ENCODE results near the gene SPPL2B.

DNA sequence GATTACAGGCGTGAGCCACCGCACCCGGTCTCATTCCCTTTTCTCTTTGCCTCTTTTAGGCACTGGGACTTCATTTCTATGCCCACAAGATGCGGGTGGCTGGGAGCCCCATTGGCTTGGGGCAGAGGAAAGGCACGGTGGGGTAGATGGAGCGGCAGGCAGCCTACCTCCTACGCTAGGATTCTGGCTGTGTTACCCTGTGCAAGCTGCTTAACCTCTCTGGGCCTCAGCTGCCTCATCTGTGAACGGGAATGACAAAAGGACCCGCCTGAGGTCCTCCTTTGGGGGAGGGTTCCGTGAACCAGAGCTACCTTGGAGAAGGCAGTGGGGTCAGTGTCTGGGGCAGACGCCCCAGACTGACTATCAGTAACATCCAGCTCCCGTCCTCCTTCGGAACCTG is 11.2 kb upstream of the SPPL2B start:
- TF ChIP-seq EWSR1 (IDR thresholded peaks at IDR 0.05; ENCODE audit: borderline replicate concordance, low read depth, partially characterized antibody) (no peak), TCF7 (IDR thresholded peaks at IDR 0.05; ENCODE audit: borderline replicate concordance) (no peak), GATAD2A (IDR thresholded peaks at IDR 0.05) (no peak), POLR2A (conservative IDR thresholded peaks at IDR 0.05) (no peak), FOXK2 (conservative IDR thresholded peaks at IDR 0.05 in 1 of 2, IDR thresholded peaks at IDR 0.05 in 1 of 2; ENCODE audit: low read depth in 2 of 2) (no peak)
- TF ChIP-seq, protein P1, sequence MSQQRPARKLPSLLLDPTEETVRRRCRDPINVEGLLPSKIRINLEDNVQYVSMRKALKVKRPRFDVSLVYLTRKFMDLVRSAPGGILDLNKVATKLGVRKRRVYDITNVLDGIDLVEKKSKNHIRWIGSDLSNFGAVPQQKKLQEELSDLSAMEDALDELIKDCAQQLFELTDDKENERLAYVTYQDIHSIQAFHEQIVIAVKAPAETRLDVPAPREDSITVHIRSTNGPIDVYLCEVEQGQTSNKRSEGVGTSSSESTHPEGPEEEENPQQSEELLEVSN (IDR thresholded peaks at IDR 0.05; ENCODE audit: borderline replicate concordance in 1 of 2, extremely low read depth in 1 of 2, insufficient read depth in 1 of 2, insufficient read length in 1 of 2, low read depth in 1 of 2, low read length in 1 of 2, poor library complexity in 1 of 2, severe bottlenecking in 1 of 2) = no peak
- TF ChIP-seq, protein P2, sequence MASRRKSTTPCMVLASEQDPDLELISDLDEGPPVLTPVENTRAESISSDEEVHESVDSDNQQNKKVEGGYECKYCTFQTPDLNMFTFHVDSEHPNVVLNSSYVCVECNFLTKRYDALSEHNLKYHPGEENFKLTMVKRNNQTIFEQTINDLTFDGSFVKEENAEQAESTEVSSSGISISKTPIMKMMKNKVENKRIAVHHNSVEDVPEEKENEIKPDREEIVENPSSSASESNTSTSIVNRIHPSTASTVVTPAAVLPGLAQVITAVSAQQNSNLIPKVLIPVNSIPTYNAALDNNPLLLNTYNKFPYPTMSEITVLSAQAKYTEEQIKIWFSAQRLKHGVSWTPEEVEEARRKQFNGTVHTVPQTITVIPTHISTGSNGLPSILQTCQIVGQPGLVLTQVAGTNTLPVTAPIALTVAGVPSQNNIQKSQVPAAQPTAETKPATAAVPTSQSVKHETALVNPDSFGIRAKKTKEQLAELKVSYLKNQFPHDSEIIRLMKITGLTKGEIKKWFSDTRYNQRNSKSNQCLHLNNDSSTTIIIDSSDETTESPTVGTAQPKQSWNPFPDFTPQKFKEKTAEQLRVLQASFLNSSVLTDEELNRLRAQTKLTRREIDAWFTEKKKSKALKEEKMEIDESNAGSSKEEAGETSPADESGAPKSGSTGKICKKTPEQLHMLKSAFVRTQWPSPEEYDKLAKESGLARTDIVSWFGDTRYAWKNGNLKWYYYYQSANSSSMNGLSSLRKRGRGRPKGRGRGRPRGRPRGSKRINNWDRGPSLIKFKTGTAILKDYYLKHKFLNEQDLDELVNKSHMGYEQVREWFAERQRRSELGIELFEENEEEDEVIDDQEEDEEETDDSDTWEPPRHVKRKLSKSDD (conservative IDR thresholded peaks at IDR 0.05; ENCODE audit: low read length) = no peak
- TF ChIP-seq, protein P3, sequence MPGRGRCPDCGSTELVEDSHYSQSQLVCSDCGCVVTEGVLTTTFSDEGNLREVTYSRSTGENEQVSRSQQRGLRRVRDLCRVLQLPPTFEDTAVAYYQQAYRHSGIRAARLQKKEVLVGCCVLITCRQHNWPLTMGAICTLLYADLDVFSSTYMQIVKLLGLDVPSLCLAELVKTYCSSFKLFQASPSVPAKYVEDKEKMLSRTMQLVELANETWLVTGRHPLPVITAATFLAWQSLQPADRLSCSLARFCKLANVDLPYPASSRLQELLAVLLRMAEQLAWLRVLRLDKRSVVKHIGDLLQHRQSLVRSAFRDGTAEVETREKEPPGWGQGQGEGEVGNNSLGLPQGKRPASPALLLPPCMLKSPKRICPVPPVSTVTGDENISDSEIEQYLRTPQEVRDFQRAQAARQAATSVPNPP (IDR thresholded peaks at IDR 0.05; ENCODE audit: borderline replicate concordance, insufficient read depth, insufficient read length) = no peak
- TF ChIP-seq, protein P4, sequence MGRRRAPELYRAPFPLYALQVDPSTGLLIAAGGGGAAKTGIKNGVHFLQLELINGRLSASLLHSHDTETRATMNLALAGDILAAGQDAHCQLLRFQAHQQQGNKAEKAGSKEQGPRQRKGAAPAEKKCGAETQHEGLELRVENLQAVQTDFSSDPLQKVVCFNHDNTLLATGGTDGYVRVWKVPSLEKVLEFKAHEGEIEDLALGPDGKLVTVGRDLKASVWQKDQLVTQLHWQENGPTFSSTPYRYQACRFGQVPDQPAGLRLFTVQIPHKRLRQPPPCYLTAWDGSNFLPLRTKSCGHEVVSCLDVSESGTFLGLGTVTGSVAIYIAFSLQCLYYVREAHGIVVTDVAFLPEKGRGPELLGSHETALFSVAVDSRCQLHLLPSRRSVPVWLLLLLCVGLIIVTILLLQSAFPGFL (CRISPR knock-in tag; IDR thresholded peaks at IDR 0.05) = no peak

Measured in K562 (cell line).